Fibroblast of lung (primary cell): ENCODE results near the gene COPG1.

Experiments
- EZH2 ChIP-seq: IDR thresholded peaks from 2 replicates; pipeline ENCODE4 v1.5.1; 2012; ENCODE audit warnings: low read length, control low read depth, mild to moderate bottlenecking; ENCODE audit errors: missing control alignments
- TF ChIP-seq, protein P1 (sequence below), 2 donors: IDR thresholded peaks in 1 of 2; conservative IDR thresholded peaks in 1 of 2; 1 replicate in 1 of 2; 2 replicates in 1 of 2; pipeline ENCODE4 v1.5.1; 2011 to 2012; ENCODE audit warnings: low read length in 2 of 2, control low read depth in 1 of 2, inconsistent platforms in 1 of 2, low read depth in 1 of 2, mild to moderate bottlenecking in 1 of 2

DNA sequence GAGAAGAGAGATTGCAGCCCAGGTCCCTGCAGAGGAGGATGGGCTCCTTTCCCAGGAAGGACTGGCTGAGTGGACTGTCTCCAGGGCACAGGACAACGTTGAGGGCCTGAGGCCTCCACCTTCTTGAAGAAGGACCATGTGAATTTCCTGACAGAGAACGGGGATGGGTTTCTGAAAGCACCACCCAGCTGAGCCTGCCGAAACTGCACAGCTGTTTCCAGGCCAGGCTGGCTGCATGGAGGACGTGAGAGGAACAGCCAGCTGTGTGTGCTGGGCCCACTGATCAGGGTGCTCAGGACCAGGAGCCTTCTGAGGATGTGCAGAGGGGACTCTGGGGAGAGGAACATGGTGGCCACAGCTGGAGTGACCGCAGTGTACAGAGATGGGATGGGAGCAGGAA lies 68.4 kb downstream of the COPG1 start:
- TF ChIP-seq EZH2: no peak
- TF ChIP-seq, protein P1, sequence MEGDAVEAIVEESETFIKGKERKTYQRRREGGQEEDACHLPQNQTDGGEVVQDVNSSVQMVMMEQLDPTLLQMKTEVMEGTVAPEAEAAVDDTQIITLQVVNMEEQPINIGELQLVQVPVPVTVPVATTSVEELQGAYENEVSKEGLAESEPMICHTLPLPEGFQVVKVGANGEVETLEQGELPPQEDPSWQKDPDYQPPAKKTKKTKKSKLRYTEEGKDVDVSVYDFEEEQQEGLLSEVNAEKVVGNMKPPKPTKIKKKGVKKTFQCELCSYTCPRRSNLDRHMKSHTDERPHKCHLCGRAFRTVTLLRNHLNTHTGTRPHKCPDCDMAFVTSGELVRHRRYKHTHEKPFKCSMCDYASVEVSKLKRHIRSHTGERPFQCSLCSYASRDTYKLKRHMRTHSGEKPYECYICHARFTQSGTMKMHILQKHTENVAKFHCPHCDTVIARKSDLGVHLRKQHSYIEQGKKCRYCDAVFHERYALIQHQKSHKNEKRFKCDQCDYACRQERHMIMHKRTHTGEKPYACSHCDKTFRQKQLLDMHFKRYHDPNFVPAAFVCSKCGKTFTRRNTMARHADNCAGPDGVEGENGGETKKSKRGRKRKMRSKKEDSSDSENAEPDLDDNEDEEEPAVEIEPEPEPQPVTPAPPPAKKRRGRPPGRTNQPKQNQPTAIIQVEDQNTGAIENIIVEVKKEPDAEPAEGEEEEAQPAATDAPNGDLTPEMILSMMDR (conservative IDR thresholded peaks at IDR 0.05 in 1 of 2, IDR thresholded peaks at IDR 0.05 in 1 of 2; ENCODE audit: low read depth in 1 of 2, low read length in 2 of 2): no peak
